NCI-H1436 (cell line): ENCODE measurements around the gene DCBLD1.
"Not testable (repeated sequence)": the region's sequence is repeated elsewhere in the genome, so short reads cannot be mapped to it uniquely, and the experiment has no call there.

ENCODE experiments used
- DNase-seq: peaks from one replicate; lab custom pipeline; 2025; lab: John Stamatoyannopoulos, UW

The DCBLD1 gene

GRCh38 chr6:117501722-117502121 is 19.2 kb downstream of the DCBLD1 start:
- no peak for DNase-seq

DNA sequence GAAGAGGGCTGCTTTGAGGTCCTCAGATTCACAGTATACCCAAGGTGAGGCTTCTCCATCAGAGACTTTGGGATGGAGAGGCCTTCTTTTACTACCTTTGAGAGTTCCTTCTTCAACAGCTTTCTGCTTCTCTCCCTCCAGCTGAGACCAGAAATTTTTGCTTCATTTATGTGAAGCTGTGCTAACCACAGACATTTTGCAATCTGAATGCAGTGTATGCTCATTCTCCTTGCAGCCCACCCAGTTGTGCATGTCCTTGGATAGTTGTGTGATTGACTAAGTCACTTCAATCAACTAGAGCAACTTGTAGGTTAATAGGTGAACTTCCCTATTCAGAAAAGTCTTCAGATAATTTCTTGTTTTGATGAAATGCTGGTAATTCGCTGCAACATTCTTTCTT is 20.1 kb downstream of the DCBLD1 start:
- DNase-seq = no peak

DNA sequence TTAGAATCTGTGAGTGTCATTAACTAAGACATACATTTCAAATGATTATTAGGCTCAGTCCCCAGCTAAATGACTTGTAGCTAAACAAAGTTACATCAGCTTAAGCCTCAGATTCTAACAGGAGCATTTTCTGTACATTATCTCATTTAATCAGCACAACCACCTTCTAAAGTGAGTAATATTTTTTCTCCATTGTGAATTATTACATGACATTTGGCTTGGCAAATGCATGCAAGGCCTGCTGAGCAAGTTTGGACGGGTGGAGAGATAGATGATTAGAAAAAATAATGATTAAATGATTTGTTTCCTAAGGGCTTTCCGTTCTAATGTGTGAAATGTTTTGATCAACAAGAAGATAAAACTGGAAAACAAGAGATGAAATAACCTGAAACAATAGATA is 20.7 kb downstream of the DCBLD1 start:
- DNase-seq = no peak

DNA sequence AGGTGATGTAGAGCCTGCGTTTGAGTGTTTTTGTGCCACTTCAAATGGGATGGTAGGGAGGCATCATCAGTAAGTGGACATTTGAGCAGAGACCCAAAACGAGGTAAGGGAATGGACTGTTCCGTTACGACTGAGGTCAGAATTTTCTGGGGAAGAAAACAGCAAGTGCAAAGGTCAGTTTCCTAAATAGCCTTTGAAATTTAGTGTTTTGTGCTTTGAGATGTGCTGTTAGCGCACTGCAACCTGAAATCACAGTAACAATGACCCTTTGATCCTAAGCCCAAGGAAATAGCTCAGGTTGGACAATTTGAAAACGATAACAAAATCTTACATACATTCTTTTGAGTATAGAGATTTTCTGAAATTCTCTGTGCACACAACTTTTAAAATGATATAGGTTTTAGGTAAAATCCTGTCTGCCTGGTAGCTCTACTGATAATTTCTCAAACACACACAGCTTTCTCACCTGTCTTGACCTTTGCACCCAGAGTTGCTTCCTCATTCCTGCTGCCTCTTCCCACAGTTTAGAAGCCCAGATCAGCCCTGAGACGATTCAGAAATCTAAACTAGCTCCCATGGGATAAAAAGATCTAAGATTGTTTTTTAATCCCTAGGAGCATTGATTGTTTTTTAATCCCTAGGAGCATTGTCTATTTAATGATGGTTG is 22.1 kb downstream of the DCBLD1 start:
- DNase-seq = no peak

- no peak for DNase-seq
These were observed 22.8 kb downstream of the DCBLD1 start for GRCh38 chr6:117505311-117505710.

DNA sequence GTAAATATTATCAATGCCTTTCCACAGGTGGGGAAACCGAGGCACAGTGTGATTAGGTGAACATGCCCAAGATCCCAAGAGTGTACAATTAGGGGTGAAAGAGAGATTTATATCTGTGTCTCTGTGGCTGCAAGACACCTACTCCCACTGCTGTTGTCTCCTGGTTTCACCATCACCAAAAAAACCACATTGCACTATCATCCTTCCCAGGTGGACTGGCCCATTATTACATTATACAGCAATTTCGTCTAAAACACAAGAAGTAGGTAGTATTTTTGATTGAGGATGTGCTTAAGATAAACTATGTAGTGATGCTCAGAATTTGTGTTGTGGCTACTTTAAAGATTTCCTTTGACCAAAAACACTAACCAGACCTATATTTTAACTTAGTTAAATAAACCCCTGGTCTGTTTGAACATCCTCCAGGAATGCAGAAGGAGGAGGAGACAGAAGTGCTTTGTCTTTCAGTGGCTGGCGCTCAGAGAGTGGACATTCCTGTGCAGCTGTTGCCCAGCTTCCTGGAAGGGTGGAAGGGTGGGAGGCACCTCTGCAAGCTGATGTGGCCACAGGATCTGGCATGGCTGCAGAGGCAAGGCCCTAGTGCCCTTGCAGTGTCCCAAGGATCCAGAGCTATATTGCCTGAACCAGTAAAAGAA is 23.8 kb downstream of the DCBLD1 start:
- no peak for DNase-seq

DNA sequence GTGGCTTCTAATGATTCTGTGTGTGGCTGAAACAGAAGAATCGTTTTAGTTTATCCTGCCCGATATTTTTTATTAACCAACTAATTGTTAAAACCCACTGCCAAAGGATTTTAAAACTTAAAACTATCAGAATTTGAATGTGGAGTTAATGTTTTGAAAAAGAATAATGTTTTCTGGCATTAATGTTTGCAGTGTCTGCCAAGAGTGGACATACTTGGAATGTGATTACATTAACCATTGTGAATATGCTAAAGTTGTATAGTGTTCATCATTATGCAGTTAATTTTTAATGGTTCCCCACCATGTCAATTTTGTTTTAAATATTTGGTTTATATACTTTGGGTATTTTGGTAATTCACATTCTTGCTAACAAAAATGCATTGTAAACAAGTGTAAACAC is 24.4 kb downstream of the DCBLD1 start:
- DNase-seq = no peak

- DNase-seq = no peak
These were observed 26.0 kb downstream of the DCBLD1 start for GRCh38 chr6:117508450-117508971.

DNA sequence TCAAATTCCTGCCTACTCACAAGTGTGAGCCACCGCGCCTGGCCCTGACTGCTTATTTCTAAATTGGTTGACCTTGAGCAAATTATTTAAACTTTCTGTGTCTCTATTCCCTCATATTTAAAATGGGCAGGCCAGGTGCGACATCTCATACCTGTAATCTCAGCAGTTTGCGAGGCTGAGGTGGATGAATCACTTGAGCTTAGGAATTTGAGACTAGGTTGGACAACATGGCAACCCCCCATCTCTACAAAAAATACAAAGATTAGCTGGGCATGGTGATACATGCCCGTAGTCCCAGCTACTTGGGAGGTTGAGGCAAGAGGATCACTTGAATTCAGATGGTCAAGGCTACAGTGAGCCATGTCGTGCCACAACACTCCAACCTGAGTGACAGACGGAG is 26.5 kb downstream of the DCBLD1 start:
- DNase-seq = no peak

DNA sequence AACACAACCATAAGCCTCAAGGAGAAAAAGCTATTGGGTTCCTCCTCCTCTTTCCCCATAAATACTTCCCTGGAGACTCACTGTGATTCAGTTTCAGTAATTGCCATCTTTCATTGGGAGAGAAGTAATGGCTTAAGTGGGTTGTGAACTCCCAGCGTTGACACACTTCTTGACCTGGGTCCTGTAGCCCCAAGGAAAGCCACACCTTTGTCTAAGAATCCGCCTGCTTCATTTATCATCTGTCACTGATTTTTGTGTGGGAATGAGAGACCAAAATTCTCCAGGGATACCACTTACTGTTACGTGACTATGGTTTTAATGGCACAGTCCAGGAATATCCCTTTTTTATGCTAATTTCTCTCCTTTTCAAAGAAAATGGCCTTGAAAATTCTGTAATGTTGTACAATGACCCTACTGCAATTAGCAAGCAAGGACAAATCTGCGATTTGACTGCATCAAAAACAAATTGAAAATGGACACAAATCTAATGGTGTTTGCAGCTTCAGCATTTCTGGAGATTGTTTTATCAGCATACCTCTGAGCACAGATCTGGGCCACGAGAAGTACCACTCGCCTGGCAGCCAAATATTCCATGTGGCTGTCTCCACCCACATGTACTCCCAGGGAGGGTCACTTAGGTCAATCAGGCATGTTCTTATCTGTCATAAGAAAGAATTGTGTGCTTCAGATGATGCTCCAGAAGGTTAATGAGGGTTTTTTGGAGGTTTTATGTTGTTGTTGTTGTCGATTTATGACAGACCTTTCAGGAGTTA is 29.8 kb downstream of the DCBLD1 start:
- DNase-seq = no peak

GRCh38 chr6:117512987-117513573 is 30.6 kb downstream of the DCBLD1 start:
- no peak for DNase-seq

- DNase-seq = no peak
These were observed 31.4 kb downstream of the DCBLD1 start for GRCh38 chr6:117513778-117514365.

DNA sequence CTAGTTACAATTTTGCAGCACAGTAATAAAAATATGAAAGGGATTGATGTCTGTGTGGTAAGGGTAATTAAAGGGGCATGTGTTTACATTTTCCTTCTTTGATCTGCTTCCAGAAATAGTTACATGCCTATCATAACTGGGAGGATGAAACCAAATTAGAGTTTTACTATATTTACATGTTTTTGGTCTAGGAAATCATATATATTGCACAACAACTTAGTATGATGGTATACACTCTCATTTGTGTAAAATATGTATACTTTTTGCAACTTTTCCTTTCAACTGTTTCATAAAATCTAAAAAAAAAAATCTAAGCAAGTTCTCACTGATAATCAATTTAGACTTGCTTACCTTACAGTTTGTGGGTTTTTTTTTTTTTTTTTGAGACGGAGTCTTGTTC is 32.2 kb downstream of the DCBLD1 start:
- DNase-seq = no peak

GRCh38 chr6:117515326-117515725 is 32.9 kb downstream of the DCBLD1 start:
- no peak for DNase-seq

- not testable (repeated sequence) for DNase-seq
These were observed 35.5 kb downstream of the DCBLD1 start for GRCh38 chr6:117517995-117518394.

- DNase-seq = no peak
These were observed 36.4 kb downstream of the DCBLD1 start for GRCh38 chr6:117518870-117519269.

GRCh38 chr6:117520603-117521395 is 38.3 kb downstream of the DCBLD1 start:
- no peak for DNase-seq

GRCh38 chr6:117521791-117522502 is 39.5 kb downstream of the DCBLD1 start:
- DNase-seq = no peak

GRCh38 chr6:117525607-117526006 is 43.1 kb downstream of the DCBLD1 start:
- DNase-seq = no peak

DNA sequence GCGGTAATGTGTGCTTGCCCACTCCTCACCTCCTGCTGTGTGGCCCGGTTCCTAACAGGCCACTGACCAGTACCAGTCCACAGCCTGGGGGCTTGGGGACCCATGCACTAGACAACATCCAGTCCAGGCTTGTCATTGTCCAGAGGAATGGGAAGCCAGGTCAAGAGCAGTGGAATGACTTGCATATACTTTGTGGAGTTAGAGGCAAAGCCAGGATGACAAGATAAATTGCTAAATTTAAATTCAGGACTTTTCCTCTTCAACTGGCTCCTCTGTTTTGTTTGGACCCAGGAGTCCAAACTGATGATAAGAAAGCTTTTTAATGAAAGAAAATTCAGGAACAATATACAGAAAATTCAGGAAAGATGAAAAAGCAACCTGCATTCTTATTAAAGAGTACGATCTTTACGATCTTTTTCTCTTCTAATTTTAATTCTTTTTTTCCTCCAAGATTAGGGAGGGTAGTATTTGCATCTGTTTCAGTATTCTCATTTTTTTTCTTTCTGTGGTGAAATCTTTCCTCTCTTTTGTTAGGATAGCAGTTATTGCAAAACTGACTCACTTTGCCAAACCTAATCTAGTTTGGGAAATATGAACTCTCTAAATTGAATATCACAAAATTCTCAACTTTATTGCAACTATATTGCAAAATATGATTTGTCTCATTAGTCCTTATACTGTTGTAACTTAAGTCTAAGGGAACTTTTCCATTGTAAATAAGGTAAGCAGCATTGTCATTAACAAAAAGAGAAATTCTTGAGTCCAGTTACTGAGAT is 48.2 kb downstream of the DCBLD1 start:
- DNase-seq = no peak
